ENCODE data around the gene FA2H.

The FA2H gene

GRCh38 chr16:74797414-74797813, 22.8 kb upstream of the FA2H start:
- Histone ChIP-seq H3K27me3 (ENCODE audit: insufficient read depth, low read length, poor library complexity) (no peaks in the 10 kb centered on the region), H3K4me3 (ENCODE audit: low read depth in 1 of 2, low read length in 2 of 2) (no peak overlapping the region), H4K20me1 (ENCODE audit: insufficient read depth, low read length) (no peaks in the 10 kb centered on the region), H3K4me2 (ENCODE audit: insufficient read depth, low read length) (no peak overlapping the region), H3K79me2 (ENCODE audit: insufficient read depth, low read length) (no peaks in the 10 kb centered on the region), H2AFZ (ENCODE audit: low read depth, low read length) (no peak overlapping the region), H3K9me3 (ENCODE audit: insufficient read depth, low read length, severe bottlenecking) (no peaks in the 10 kb centered on the region), H3K9ac (ENCODE audit: low read depth, low read length) (no peak overlapping the region), H3K36me3 (ENCODE audit: insufficient read depth, low read length) (no peaks in the 10 kb centered on the region), H3K4me1 (ENCODE audit: insufficient read depth, low read length) (no peaks in the 10 kb centered on the region), H3K27ac (ENCODE audit: low read length) (no peak overlapping the region)
- no peak for ATAC-seq (ENCODE audit: insufficient read depth, low read depth)
- no peak for DNase-seq
- TF ChIP-seq CTCF (IDR thresholded peaks at IDR 0.05; ENCODE audit: borderline replicate concordance, extremely low read depth, low read length, poor library complexity, severe bottlenecking) = no peak
- no peak for TF ChIP-seq EZH2 (IDR thresholded peaks at IDR 0.05; ENCODE audit: borderline replicate concordance, low read depth, low read length, severe bottlenecking)

- Histone ChIP-seq H3K36me3 (ENCODE audit: insufficient read depth, low read length) (no peaks in the 10 kb centered on the region), H3K4me2 (ENCODE audit: insufficient read depth, low read length) (no peak overlapping the region), H3K4me3 (ENCODE audit: low read depth in 1 of 2, low read length in 2 of 2) (no peak overlapping the region), H3K27me3 (ENCODE audit: insufficient read depth, low read length, poor library complexity) (no peaks in the 10 kb centered on the region), H3K9ac (ENCODE audit: low read depth, low read length) (no peak overlapping the region), H4K20me1 (ENCODE audit: insufficient read depth, low read length) (no peaks in the 10 kb centered on the region), H3K4me1 (ENCODE audit: insufficient read depth, low read length) (no peaks in the 10 kb centered on the region), H3K9me3 (ENCODE audit: insufficient read depth, low read length, severe bottlenecking) (no peaks in the 10 kb centered on the region), H2AFZ (ENCODE audit: low read depth, low read length) (no peak overlapping the region), H3K79me2 (ENCODE audit: insufficient read depth, low read length) (no peaks in the 10 kb centered on the region), H3K27ac (ENCODE audit: low read length) (no peak overlapping the region)
- ATAC-seq (ENCODE audit: insufficient read depth, low read depth) = no peak
- TF ChIP-seq CTCF (IDR thresholded peaks at IDR 0.05; ENCODE audit: borderline replicate concordance, extremely low read depth, low read length, poor library complexity, severe bottlenecking) = no peak
- no peak for TF ChIP-seq EZH2 (IDR thresholded peaks at IDR 0.05; ENCODE audit: borderline replicate concordance, low read depth, low read length, severe bottlenecking)
- DNase-seq = no peak
Observed at GRCh38 chr16:74795104-74795503, 20.5 kb upstream of the FA2H start.

- no peaks in the 10 kb centered on the region for H3K79me2 ChIP-seq (ENCODE audit: insufficient read depth, low read length)
- ATAC-seq (ENCODE audit: insufficient read depth, low read depth) = no peak
- H3K27ac ChIP-seq (ENCODE audit: low read length) = no peak overlapping the region
- H3K9me3 ChIP-seq (ENCODE audit: insufficient read depth, low read length, severe bottlenecking) = no peaks in the 10 kb centered on the region
- H3K9ac ChIP-seq (ENCODE audit: low read depth, low read length) = no peak overlapping the region
- no peaks in the 10 kb centered on the region for H3K4me1 ChIP-seq (ENCODE audit: insufficient read depth, low read length)
- no peak overlapping the region for H2AFZ ChIP-seq (ENCODE audit: low read depth, low read length)
- no peak for DNase-seq
- TF ChIP-seq CTCF (IDR thresholded peaks at IDR 0.05; ENCODE audit: borderline replicate concordance, extremely low read depth, low read length, poor library complexity, severe bottlenecking) (no peak), EZH2 (IDR thresholded peaks at IDR 0.05; ENCODE audit: borderline replicate concordance, low read depth, low read length, severe bottlenecking) (no peak)
- no peaks in the 10 kb centered on the region for H3K36me3 ChIP-seq (ENCODE audit: insufficient read depth, low read length)
- no peak overlapping the region for H3K4me2 ChIP-seq (ENCODE audit: insufficient read depth, low read length)
- H3K4me3 ChIP-seq (ENCODE audit: low read depth in 1 of 2, low read length in 2 of 2) = no peak overlapping the region
- H4K20me1 ChIP-seq (ENCODE audit: insufficient read depth, low read length) = no peaks in the 10 kb centered on the region
- H3K27me3 ChIP-seq (ENCODE audit: insufficient read depth, low read length, poor library complexity) = no peaks in the 10 kb centered on the region
Observed at GRCh38 chr16:74794668-74795067, 20.0 kb upstream of the FA2H start.

GRCh38 chr16:74793571-74793970, 19.0 kb upstream of the FA2H start:
- Histone ChIP-seq H3K36me3 (ENCODE audit: insufficient read depth, low read length) (no peaks in the 10 kb centered on the region), H3K79me2 (ENCODE audit: insufficient read depth, low read length) (no peaks in the 10 kb centered on the region), H3K27me3 (ENCODE audit: insufficient read depth, low read length, poor library complexity) (no peaks in the 10 kb centered on the region), H3K9me3 (ENCODE audit: insufficient read depth, low read length, severe bottlenecking) (no peaks in the 10 kb centered on the region), H3K9ac (ENCODE audit: low read depth, low read length) (no peak overlapping the region), H3K4me3 (ENCODE audit: low read depth in 1 of 2, low read length in 2 of 2) (no peak overlapping the region), H2AFZ (ENCODE audit: low read depth, low read length) (no peak overlapping the region), H3K4me1 (ENCODE audit: insufficient read depth, low read length) (no peaks in the 10 kb centered on the region), H4K20me1 (ENCODE audit: insufficient read depth, low read length) (no peaks in the 10 kb centered on the region), H3K4me2 (ENCODE audit: insufficient read depth, low read length) (no peak overlapping the region), H3K27ac (ENCODE audit: low read length) (no peak overlapping the region)
- TF ChIP-seq EZH2 (IDR thresholded peaks at IDR 0.05; ENCODE audit: borderline replicate concordance, low read depth, low read length, severe bottlenecking) = no peak
- no peak for TF ChIP-seq CTCF (IDR thresholded peaks at IDR 0.05; ENCODE audit: borderline replicate concordance, extremely low read depth, low read length, poor library complexity, severe bottlenecking)
- ATAC-seq (ENCODE audit: insufficient read depth, low read depth) (no peak), DNase-seq (no peak)
